Measurements from ENCODE around the gene PTPRG.

DNA sequence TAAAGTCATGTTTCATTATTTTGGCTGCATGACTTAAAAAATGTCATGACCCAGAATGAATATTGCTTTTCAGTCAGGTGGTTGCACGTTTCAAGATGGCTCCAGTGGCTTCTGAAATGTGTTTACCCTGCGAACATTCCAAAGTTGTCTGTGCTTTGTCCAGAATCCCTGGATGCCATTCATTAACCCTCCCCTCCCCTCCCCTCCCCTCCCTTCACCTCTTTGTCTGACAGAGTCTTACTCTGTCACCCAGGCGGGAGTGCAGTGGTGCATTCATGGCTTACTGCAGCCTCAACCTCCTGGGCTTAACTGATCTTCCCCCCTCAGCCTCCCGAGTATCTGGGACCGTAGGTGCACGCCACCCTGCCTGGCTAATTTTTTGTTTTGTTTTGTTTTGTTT lies 308.0 kb downstream of the PTPRG start:
- TF ChIP-seq, protein P1, sequence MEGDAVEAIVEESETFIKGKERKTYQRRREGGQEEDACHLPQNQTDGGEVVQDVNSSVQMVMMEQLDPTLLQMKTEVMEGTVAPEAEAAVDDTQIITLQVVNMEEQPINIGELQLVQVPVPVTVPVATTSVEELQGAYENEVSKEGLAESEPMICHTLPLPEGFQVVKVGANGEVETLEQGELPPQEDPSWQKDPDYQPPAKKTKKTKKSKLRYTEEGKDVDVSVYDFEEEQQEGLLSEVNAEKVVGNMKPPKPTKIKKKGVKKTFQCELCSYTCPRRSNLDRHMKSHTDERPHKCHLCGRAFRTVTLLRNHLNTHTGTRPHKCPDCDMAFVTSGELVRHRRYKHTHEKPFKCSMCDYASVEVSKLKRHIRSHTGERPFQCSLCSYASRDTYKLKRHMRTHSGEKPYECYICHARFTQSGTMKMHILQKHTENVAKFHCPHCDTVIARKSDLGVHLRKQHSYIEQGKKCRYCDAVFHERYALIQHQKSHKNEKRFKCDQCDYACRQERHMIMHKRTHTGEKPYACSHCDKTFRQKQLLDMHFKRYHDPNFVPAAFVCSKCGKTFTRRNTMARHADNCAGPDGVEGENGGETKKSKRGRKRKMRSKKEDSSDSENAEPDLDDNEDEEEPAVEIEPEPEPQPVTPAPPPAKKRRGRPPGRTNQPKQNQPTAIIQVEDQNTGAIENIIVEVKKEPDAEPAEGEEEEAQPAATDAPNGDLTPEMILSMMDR (IDR thresholded peaks at IDR 0.05; ENCODE audit: insufficient read depth, low read depth, low read length), result no peak
- no peak for TF ChIP-seq EZH2 (IDR thresholded peaks at IDR 0.05; ENCODE audit: insufficient read depth, low read length)
